Measurements from ENCODE around the gene CPN1.

- TF ChIP-seq POLR2A (IDR thresholded peaks at IDR 0.05) (no peak), CTCF (IDR thresholded peaks at IDR 0.05) (no peak)
Measured at GRCh38 chr10:100024748-100025147, 56.9 kb downstream of the CPN1 start.

Measured in thyroid gland (tissue), 4 donors.